DOHH2 (cell line): ENCODE measurements around the gene CYTH1.

Experiments
- EZH2phosphoT487 ChIP-seq: fragments of 200-600 bp; sonication (generic); IDR thresholded peaks from 2 replicates; pipeline ENCODE4 v1.6.1; 2017; ENCODE audit warnings: borderline replicate concordance, mild to moderate bottlenecking, antibody characterized with exemption, low read length, moderate library complexity, mixed read lengths
- TF ChIP-seq, protein P1 (sequence below): fragments of 200-600 bp; sonication (generic); IDR thresholded peaks from one replicate; pipeline ENCODE4 v1.5.1; 2014; ENCODE audit warnings: antibody characterized with exemption, mild to moderate bottlenecking, low read depth, low read length; ENCODE audit not compliant: poor library complexity, severe bottlenecking

DNA sequence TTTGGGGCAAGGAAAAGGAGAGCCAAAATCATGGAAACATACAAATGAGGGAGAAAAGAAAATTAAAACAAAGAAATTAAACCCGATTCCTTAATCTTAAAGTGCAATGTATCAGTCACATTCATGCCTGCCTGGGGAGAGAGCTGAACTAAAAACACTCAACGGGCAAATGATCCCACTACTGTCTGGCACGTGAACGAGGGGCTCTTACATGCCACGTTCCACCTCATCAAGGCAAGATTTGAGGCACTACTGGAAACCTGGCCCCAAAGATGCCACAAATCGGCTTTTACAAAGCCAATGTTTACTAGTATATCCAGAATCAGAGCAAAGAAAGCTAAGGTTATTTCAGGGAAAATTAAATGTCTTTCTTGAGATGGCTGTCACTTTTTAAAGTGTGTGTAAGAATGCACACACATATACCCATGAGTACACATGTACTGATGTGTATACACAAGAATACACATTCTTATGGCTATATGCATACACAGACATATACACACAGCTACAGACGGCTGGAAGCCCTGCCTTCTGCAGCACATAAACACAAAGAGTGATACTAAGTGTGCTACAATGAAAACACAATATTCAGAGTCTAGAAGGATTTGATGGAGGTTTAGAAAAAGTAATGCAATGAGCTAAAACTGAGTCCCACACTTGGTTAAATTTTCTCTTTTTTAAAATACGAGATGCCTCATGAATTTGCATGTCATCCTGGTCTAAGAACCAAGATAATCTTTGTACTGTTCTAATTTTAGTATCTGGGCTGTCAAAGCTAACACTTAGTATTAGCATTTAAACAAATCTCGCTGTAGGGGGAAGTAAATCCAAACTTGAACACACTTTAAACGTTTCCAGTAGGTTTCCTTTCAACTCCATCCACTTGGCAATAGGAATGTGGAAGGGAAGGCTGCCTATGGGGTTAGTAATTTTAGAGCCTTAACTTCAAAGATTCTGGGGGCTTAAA is 85.8 kb downstream of the CYTH1 start:
- TF ChIP-seq, protein P1, sequence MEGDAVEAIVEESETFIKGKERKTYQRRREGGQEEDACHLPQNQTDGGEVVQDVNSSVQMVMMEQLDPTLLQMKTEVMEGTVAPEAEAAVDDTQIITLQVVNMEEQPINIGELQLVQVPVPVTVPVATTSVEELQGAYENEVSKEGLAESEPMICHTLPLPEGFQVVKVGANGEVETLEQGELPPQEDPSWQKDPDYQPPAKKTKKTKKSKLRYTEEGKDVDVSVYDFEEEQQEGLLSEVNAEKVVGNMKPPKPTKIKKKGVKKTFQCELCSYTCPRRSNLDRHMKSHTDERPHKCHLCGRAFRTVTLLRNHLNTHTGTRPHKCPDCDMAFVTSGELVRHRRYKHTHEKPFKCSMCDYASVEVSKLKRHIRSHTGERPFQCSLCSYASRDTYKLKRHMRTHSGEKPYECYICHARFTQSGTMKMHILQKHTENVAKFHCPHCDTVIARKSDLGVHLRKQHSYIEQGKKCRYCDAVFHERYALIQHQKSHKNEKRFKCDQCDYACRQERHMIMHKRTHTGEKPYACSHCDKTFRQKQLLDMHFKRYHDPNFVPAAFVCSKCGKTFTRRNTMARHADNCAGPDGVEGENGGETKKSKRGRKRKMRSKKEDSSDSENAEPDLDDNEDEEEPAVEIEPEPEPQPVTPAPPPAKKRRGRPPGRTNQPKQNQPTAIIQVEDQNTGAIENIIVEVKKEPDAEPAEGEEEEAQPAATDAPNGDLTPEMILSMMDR, result no peak
- TF ChIP-seq EZH2phosphoT487, result no peak
